Prostate gland (tissue), 2 donors: Measurements from ENCODE around the gene ZSCAN16. TPM values are rescaled to one million over a fixed set of nuclear protein-coding genes. Genes with fewer than 3 reads are reported as not detected.
"Not testable (repeated sequence)": the region's sequence is repeated elsewhere in the genome, so short reads cannot be mapped to it uniquely, and the experiment has no call there.

ENCODE experiments used
- DNase-seq: peaks from one replicate; pipeline ENCODE4 v3.0.0-alpha.2; 2019; ENCODE audit warnings: low spot score
- H3K27ac ChIP-seq, 2 donors: fragments of 200-600 bp; sonication (generic); 2 replicates each; pipeline ENCODE4 v1.5.1; 2017 to 2019
- H3K27me3 ChIP-seq: fragments of 200-600 bp; sonication (generic); replicated peaks from 2 replicates; pipeline ENCODE4 v1.5.1; 2019; ENCODE audit not compliant: insufficient read depth
- H3K36me3 ChIP-seq, 2 donors: fragments of 200-600 bp; sonication (generic); 1 replicate in 1 of 2; 2 replicates in 1 of 2; pipeline versions ENCODE4 v1.5.1 to v1.8.1; 2017 to 2019
- H3K4me1 ChIP-seq: fragments of 200-600 bp; sonication (generic); replicated peaks from 2 replicates; pipeline ENCODE4 v1.5.1; 2019
- H3K4me3 ChIP-seq, 2 donors: fragments of 200-600 bp; sonication (generic); 2 replicates each; pipeline ENCODE4 v1.5.1; 2017 to 2019
- H3K9me3 ChIP-seq: fragments of 200-600 bp; sonication (generic); 2 replicates; pipeline ENCODE4 v1.5.1; 2017
- POLR2A ChIP-seq: fragments of 450-650 bp; IDR thresholded peaks from one replicate; pipeline ENCODE4 v1.6.1; 2016; ENCODE audit warnings: antibody characterized with exemption, mild to moderate bottlenecking
- POLR2AphosphoS5 ChIP-seq: sonication (generic); formaldehyde crosslinking; IDR thresholded peaks from one replicate; pipeline ENCODE4 v1.6.1; 2017; ENCODE audit warnings: antibody characterized with exemption
- WGBS: methylation state at CpG from one replicate; pipeline ENCODE4 v1.1.5; 2018; 5-methylcytosine and 5-hydroxymethylcytosine counted together
- intact Hi-C: fragments of 100-400 bp; cut with DNase I; formaldehyde crosslinking; loops from one replicate; pipeline ENCODE4 v1.14.2; 2022
- total RNA-seq, 2 donors: library from RNA; depleted of rRNA; stranded (reverse); fragments of >200 nt; gene quantifications; one replicate each; pipeline ENCODE4 v1.1.0, GENCODE V29; 2016
- TF ChIP-seq, protein P1 (sequence below), 4 experiments: fragments of 200-600 bp in 2 of 4; fragments of 450-650 bp in 2 of 4; sonication (generic) in 2 of 4; IDR thresholded peaks; 1 replicate in 3 of 4; 2 replicates in 1 of 4; pipeline ENCODE4 v1.5.1; 2016 to 2019; ENCODE audit warnings: antibody characterized with exemption in 4 of 4, mild to moderate bottlenecking in 2 of 4, moderate library complexity in 2 of 4

ZSCAN16 gene
- total RNA-seq, 2 donors from 2014 or later: 5.3 TPM

DNA sequence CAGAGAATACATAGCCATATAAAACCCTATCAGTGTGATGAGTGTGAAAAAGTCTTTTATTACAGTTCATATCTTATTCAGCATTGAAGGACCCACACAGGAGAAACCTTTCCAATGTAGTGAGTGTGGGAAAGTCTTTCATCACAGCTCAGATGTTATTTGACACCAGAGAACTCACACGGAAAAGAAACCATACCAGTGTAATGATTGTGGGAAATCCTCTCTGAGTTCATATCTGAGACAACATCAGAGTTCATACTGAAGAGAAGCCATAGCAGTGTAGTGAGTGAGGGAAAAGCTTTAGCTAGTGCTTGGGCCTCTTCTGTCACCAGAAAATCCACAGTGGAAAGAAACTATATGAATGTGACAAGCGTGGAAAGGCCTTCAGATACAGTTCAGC lies 8.6 kb upstream of the ZSCAN16 start:
- 67% methylated on average over 2 of the region's 2 CpGs for WGBS
- Histone ChIP-seq H3K4me3 (no peak overlapping the region), H3K36me3 (no peaks in the 10 kb centered on the region), H3K9me3 (no peaks in the 10 kb centered on the region), H3K27ac (no peak overlapping the region), H3K4me1 (no peaks in the 10 kb centered on the region), H3K27me3 (no peaks in the 10 kb centered on the region)
- DNase-seq: no peak
- intact Hi-C loops: no loop called here
- TF ChIP-seq POLR2AphosphoS5: no peak
- TF ChIP-seq, protein P1, sequence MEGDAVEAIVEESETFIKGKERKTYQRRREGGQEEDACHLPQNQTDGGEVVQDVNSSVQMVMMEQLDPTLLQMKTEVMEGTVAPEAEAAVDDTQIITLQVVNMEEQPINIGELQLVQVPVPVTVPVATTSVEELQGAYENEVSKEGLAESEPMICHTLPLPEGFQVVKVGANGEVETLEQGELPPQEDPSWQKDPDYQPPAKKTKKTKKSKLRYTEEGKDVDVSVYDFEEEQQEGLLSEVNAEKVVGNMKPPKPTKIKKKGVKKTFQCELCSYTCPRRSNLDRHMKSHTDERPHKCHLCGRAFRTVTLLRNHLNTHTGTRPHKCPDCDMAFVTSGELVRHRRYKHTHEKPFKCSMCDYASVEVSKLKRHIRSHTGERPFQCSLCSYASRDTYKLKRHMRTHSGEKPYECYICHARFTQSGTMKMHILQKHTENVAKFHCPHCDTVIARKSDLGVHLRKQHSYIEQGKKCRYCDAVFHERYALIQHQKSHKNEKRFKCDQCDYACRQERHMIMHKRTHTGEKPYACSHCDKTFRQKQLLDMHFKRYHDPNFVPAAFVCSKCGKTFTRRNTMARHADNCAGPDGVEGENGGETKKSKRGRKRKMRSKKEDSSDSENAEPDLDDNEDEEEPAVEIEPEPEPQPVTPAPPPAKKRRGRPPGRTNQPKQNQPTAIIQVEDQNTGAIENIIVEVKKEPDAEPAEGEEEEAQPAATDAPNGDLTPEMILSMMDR (IDR thresholded peaks at IDR 0.05): no peak

DNA sequence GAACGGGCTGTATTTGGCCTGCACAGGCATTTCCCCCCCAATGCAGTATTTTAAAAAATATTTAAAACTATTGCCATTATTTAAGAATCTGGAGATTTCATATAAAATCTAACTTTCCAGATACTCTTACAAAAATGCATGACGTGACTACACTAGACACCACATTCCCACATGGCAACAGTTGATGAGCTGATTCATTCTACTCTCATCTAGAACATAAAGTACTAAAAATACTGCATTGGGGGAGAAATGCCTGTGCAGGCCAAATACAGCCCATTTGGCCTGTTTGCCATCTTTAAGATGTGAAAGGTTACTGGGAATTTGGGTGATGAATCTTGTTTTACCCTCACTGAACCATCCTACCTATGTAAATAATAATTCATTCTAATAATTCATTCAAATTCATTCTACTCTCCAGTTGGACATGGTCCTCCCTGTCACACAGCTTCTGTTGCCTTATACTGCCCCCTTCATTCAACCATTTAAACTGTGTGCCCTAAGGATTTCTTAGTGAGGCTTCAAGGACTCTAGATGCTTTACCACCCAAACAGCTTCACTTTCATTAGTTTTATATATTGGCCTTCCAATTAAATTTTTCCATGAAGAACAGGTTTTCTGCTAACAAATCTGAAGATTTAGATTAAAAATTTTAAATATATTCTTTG lies 6.9 kb upstream of the ZSCAN16 start:
- H3K4me3 ChIP-seq: no peak overlapping the region
- no peak for DNase-seq
- WGBS: 95% methylated on average over 2 of the region's 2 CpGs
- no peaks in the 10 kb centered on the region for H3K4me1 ChIP-seq
- H3K27me3 ChIP-seq: no peaks in the 10 kb centered on the region
- intact Hi-C loops: no loop called here
- no peaks in the 10 kb centered on the region for H3K9me3 ChIP-seq
- no peak overlapping the region for H3K27ac ChIP-seq
- no peak for TF ChIP-seq POLR2A
- TF ChIP-seq, protein P1 (IDR thresholded peaks at IDR 0.05): no peak
- TF ChIP-seq POLR2AphosphoS5: no peak
- H3K36me3 ChIP-seq: no peaks in the 10 kb centered on the region

DNA sequence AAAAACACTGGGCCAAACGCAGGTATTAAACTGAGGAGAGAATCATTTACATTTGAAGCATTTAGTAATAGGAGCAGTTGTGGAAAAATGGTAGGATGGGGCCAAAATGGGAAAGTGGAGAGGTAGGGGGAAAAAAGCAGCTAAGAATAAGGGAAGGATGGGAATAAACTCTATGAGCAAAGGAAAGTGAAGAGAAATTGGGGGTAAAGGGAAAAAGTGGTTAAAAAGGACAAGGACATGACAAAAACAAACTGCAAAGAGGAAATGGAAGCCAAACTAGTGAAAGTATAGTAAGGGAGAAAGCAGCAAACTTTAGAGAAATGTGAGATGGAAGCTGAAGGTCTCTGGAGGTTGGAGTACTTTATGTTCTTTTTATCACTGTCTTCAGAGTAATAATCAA lies 6.2 kb upstream of the ZSCAN16 start:
- TF ChIP-seq, protein P1 (IDR thresholded peaks at IDR 0.05): no peak
- no peak for TF ChIP-seq POLR2A
- no peak for TF ChIP-seq POLR2AphosphoS5
- intact Hi-C loops: no loop called here
- WGBS: 79% methylated on average over 1 of the region's 1 CpG
- H3K27me3 ChIP-seq: no peaks in the 10 kb centered on the region
- H3K9me3 ChIP-seq: no peaks in the 10 kb centered on the region
- no peak overlapping the region for H3K27ac ChIP-seq
- H3K4me1 ChIP-seq: no peaks in the 10 kb centered on the region
- no peaks in the 10 kb centered on the region for H3K36me3 ChIP-seq
- DNase-seq: no peak
- no peak overlapping the region for H3K4me3 ChIP-seq

DNA sequence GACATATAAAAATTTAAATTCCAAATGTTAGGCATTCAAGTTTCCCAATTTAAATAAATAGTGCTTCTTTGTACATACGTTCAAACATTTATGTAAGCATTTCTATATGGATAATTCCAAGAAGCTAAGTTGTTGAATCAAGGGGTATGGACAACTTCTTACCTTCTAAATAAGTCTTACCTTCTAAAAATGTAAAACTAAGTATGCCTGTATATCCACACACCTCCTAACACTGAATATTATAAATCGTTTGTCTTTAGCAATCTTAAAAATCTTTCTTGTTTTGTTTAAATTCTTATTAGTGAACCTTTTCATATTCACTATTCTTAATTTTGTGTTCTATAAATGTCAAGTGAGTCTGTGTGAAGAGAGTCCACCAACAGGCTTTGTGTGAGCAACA lies 2.5 kb upstream of the ZSCAN16 start:
- no peak for DNase-seq
- Histone ChIP-seq H3K4me3 (no peak overlapping the region), H3K4me1 (peaks cover 5% of the 10 kb centered on the region), H3K27ac (no peak overlapping the region), H3K9me3 (no peaks in the 10 kb centered on the region), H3K27me3 (no peaks in the 10 kb centered on the region), H3K36me3 (no peaks in the 10 kb centered on the region)
- TF ChIP-seq, protein P1 (IDR thresholded peaks at IDR 0.05): no peak
- no peak for TF ChIP-seq POLR2A
- 94% methylated on average over 2 of the region's 2 CpGs for WGBS
- intact Hi-C loops: no loop called here

DNA sequence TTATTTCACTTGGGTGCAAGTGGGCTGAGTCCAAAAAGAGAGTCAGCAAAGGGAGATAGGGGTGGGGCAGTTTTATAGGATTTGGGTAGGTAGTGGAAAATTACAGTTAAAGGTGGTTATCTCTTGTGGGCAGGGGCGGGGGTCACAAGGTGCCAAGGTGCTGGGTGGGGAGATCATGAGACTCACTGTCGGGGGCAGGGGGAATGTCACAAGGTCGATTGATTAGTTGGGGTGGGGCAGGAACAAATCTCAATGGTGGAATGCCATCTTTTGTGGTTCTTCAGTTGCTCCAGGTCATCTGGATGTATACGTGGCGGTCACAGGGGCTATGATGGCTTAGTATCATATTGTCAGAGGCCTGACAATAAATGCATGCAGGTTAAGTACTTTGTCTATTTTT lies 2.1 kb upstream of the ZSCAN16 start:
- DNase-seq, H3K36me3 ChIP-seq, H3K27me3 ChIP-seq, intact Hi-C loops, H3K4me3 ChIP-seq, H3K9me3 ChIP-seq, H3K4me1 ChIP-seq, H3K27ac ChIP-seq: not testable (repeated sequence)
- WGBS: 91% methylated on average over 5 of the region's 5 CpGs
